Coronary artery (tissue), 2 donors: ENCODE results near the gene IL36A.

Source experiments
- DNase-seq: peaks from one replicate; pipeline ENCODE4 v3.0.0-alpha.2; 2017; ENCODE audit warnings: low spot score
- H3K27ac ChIP-seq, 2 donors: fragments of 200-600 bp; sonication (generic); one replicate each; pipeline ENCODE4 v1.5.1; 2016 to 2019
- H3K4me3 ChIP-seq: fragments of 200-600 bp; sonication (generic); 2 replicates; pipeline ENCODE4 v1.5.1; 2016; ENCODE audit warnings: mild to moderate bottlenecking, moderate library complexity
- TF ChIP-seq, protein P1 (sequence below): fragments of 200-600 bp; sonication (generic); IDR thresholded peaks from one replicate; pipeline ENCODE4 v1.5.1; 2019; ENCODE audit warnings: antibody characterized with exemption

Gene IL36A

DNA sequence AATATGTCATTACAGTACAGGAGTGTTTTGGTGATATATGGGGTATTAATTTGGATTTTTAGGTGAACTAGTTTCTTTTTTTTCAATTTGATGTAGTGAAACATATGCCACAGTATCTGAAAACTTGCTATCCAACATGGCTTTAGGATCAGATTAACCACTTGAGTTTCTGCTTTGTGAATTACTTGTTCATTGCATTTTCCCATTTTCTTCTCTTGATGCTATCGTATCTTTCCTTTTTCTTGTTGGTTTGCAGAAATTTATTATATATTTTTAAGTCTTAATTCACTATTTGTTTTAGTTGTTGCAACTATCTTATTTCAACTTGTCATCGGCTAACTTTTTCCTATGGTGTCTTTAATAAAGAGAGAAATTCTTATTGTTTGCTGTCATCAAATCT lies 8.8 kb downstream of the IL36A start:
- Histone ChIP-seq H3K27ac (no peak overlapping the region), H3K4me3 (no peak overlapping the region)
- TF ChIP-seq, protein P1, sequence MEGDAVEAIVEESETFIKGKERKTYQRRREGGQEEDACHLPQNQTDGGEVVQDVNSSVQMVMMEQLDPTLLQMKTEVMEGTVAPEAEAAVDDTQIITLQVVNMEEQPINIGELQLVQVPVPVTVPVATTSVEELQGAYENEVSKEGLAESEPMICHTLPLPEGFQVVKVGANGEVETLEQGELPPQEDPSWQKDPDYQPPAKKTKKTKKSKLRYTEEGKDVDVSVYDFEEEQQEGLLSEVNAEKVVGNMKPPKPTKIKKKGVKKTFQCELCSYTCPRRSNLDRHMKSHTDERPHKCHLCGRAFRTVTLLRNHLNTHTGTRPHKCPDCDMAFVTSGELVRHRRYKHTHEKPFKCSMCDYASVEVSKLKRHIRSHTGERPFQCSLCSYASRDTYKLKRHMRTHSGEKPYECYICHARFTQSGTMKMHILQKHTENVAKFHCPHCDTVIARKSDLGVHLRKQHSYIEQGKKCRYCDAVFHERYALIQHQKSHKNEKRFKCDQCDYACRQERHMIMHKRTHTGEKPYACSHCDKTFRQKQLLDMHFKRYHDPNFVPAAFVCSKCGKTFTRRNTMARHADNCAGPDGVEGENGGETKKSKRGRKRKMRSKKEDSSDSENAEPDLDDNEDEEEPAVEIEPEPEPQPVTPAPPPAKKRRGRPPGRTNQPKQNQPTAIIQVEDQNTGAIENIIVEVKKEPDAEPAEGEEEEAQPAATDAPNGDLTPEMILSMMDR: no peak
- DNase-seq: no peak

DNA sequence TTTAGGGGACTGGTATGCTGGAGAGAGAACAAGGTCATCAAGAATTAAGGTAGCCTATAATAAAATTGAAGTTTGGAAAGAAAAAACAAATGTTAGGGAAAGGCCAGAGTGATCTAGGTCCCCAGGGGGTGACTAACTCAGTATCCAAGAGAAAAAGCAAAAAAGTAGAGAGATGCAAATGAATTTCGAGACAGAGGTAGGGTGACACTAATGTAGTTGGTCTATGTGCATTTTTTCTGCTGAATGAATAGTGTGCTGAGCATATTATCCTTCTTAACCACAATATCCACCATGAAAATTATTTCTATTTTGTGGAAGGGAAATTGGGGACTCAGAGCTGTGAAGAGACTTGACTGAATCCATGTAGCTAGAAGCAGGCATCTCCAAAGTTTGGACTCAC lies 9.8 kb downstream of the IL36A start:
- Histone ChIP-seq H3K4me3 (no peak overlapping the region), H3K27ac (no peak overlapping the region)
- TF ChIP-seq, protein P1: no peak
- no peak for DNase-seq

DNA sequence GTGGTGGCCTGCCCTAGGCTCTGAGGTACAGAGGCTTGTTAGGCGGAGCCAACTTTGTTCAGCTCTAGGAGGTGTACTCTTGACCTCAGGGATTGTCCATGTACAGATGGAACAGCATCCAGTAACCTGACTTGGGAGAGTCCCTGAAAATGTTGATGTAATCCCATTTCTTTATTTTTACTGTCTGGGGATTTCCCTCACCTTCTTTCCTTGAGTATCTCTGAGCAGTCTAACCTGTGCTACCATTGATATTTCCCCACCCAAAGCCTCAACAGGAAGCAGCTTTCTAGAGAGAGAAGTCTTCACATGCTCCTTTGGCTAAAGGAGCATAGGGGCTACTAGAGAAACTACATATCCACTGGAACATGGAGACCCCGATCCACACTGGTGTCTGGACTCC lies 10.4 kb downstream of the IL36A start:
- H3K27ac ChIP-seq: no peak overlapping the region
- TF ChIP-seq, protein P1: no peak
- DNase-seq: no peak
- H3K4me3 ChIP-seq: no peak overlapping the region

DNA sequence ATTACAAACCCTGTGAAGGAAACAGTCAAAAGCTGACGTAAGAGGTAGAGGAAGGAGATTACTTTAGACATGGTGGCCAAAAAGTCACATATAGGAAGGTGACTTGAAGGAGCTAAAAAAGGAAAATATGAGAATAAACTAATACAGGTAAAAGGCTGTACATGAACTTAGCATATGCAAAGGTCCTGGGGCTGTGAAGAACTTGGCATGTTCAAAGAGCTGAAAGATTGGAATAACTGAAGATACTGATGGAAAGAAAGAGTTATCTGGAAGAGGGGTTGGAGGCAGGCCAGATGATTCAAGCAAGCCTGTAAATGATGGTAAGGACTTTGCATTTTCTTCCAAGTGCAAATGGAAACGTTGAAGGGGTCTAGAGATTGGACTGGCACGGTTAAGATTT lies 13.2 kb downstream of the IL36A start:
- no peak for DNase-seq
- TF ChIP-seq, protein P1: no peak
- H3K4me3 ChIP-seq: no peak overlapping the region
- no peak overlapping the region for H3K27ac ChIP-seq

DNA sequence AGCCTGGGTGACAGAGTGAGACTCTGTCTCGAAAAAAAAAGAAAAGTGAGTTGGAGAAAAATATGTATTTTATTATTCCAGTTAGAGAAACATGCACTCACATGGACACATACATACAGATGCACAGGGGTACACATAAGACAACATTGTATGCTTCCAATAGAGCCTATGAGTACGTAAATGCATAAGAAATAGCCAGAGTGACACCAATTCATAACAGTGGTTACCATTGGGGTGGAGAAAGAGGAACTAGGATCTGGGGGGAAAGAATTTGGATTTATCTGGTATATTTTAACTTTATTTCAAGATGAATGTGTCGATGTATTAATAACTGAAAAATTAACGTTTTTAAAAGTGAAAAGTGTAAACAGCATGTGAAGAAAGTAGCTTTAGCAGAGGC lies 16.1 kb downstream of the IL36A start:
- no peak overlapping the region for H3K4me3 ChIP-seq
- no peak for DNase-seq
- no peak overlapping the region for H3K27ac ChIP-seq
- TF ChIP-seq, protein P1: no peak

DNA sequence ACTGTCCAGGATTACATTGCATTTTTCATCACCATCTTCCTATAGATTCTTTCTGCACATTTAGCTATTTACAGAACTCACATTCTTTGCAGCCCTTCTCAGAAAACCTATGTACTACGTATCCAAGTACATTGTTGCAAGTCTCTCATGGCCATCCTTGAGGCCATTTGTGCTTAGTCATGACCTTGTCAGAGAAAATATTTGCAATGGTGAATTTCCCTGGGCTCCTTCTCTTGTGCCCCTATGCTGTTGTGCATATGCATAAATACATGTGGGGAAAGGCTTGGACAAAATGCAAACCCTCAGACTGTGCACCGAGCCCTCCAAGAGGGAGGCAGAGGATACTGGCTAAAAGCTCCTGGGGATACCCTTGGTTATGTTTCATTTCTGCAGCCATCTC lies 19.5 kb downstream of the IL36A start:
- no peak for DNase-seq
- TF ChIP-seq, protein P1: no peak
- Histone ChIP-seq H3K27ac (no peak overlapping the region), H3K4me3 (no peak overlapping the region)

DNA sequence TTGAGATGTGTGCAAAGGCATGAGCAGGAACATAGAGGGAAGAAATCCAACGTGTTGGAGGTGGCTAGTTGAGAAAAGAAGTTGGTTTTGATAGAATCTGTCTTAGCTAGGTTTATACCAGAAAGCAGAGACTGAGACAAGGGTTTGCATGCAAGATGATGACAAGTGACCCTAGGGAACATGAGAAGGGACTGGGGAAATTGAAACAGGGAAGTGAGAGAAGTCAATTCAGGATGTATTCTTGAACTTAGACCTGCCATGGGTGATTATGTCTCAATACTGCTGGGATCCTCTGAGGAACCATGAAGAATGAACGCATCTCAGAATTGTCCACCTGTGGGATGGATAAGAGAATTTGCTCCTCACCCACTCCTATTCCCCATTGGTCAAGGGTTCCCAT lies 20.5 kb downstream of the IL36A start:
- DNase-seq: no peak

More for the DNA sequence above, 20.5 kb downstream of the IL36A start:
- Histone ChIP-seq H3K4me3 (no peak overlapping the region), H3K27ac (no peak overlapping the region)
- TF ChIP-seq, protein P1: no peak
